ENCODE results near the gene GOSR2.

DNA sequence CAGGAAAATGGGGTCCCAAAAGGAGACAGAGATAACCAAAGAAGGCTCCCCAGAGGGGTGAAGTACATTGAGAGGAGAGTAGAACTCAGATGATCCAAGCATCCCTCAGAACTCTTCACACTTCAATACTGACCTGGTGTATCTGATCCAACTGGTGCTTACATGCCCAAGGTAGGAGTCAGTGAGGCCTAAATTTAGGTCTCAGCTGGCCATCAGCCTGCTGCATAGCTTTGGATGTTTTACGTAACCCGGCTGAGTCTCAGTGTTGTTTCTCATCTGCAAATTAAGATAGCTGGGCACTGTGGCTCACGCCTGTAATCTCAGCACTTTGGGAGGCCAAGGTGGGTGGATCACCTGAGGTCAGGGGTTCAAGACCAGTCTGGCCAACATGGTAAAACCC lies 11.6 kb upstream of the GOSR2 start:
- TF ChIP-seq, protein P1, sequence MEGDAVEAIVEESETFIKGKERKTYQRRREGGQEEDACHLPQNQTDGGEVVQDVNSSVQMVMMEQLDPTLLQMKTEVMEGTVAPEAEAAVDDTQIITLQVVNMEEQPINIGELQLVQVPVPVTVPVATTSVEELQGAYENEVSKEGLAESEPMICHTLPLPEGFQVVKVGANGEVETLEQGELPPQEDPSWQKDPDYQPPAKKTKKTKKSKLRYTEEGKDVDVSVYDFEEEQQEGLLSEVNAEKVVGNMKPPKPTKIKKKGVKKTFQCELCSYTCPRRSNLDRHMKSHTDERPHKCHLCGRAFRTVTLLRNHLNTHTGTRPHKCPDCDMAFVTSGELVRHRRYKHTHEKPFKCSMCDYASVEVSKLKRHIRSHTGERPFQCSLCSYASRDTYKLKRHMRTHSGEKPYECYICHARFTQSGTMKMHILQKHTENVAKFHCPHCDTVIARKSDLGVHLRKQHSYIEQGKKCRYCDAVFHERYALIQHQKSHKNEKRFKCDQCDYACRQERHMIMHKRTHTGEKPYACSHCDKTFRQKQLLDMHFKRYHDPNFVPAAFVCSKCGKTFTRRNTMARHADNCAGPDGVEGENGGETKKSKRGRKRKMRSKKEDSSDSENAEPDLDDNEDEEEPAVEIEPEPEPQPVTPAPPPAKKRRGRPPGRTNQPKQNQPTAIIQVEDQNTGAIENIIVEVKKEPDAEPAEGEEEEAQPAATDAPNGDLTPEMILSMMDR (IDR thresholded peaks at IDR 0.05) = no peak
- TF ChIP-seq POLR2A (IDR thresholded peaks at IDR 0.05) = no peak
